ENCODE data around the gene VDAC1. TPM values are rescaled to one million over a fixed set of nuclear protein-coding genes. Genes with fewer than 3 reads are reported as not detected.

VDAC1 gene
- total and polyA plus RNA-seq, 10 of the 15 experiments (the other 5 are each of a cell fraction or from before 2014, with no cell fraction given) = 245 to 488 (median 349) TPM

GRCh38 chr5:133921979-133922378, 82.8 kb downstream of the VDAC1 start:
- H3K36me3 ChIP-seq (ENCODE audit: control insufficient read depth in 2 of 2, insufficient read depth in 2 of 2, low read length in 1 of 2) = no peaks in the 10 kb centered on the region
- no peak for DNase-seq (ENCODE audit: low read depth, low spot score)
- no peaks in the 10 kb centered on the region for H3K9me3 ChIP-seq (replicated peaks; ENCODE audit: control insufficient read depth, insufficient read depth, low read length)
- BruUV-seq (replicated peaks) = no TSS peak
- H3K4me2 ChIP-seq (ENCODE audit: control insufficient read depth, insufficient read depth) = no peak overlapping the region
- H4K20me1 ChIP-seq (ENCODE audit: control insufficient read depth, insufficient read depth) = no peaks in the 10 kb centered on the region
- no peak for ATAC-seq
- intact Hi-C loops (cut with micrococcal nuclease; ENCODE audit: unreplicated experiment) (no loop called here), in situ Hi-C loops (cut with MboI) (no loop called here)
- H3K27ac ChIP-seq (ENCODE audit: control insufficient read depth, insufficient read depth) = no peak overlapping the region
- no peak overlapping the region for H3K9ac ChIP-seq (ENCODE audit: control insufficient read depth, insufficient read depth, low read length)
- H3K4me3 ChIP-seq = no peak overlapping the region
- SMC1A ChIA-PET (ENCODE audit: uncharacterized antibody, unreplicated experiment) = interaction anchor here (0.7 to 0.8 kb wide), 2 partner anchors 109 to 112 kb away, joined by 3 read pairs; no protein-coding TSS in a partner anchor
- CTCF ChIA-PET = interaction anchor here (1.2 kb wide), 1 partner anchor 22 kb away, joined by 4 read pairs; no protein-coding TSS in a partner anchor
- no peak for FAIRE-seq
- no peak overlapping the region for H2AFZ ChIP-seq (ENCODE audit: control insufficient read depth, low read depth, low read length)
- H3K27me3 ChIP-seq (replicated peaks in 1 of 2; ENCODE audit: control insufficient read depth in 2 of 2, insufficient read depth in 2 of 2, low read length in 1 of 2) = no peaks in the 10 kb centered on the region
- H3K79me2 ChIP-seq (ENCODE audit: control insufficient read depth, insufficient read depth, low read length) = no peaks in the 10 kb centered on the region
- 53% methylated on average over 5 of the region's 5 CpGs for WGBS (ENCODE audit: insufficient coverage, insufficient replicate concordance, low lambda C conversion rate, missing lambda C conversion rate)
- no peak for TF ChIP-seq RBBP5 (conservative IDR thresholded peaks at IDR 0.05)
- no peak for TF ChIP-seq SMARCA5 (IDR thresholded peaks at IDR 0.05)
- H3K4me1 ChIP-seq (ENCODE audit: control insufficient read depth, insufficient read depth, low read length) = no peaks in the 10 kb centered on the region
- POLR2A ChIA-PET = no interaction called here
- RAD21 ChIA-PET (ENCODE audit: unreplicated experiment) = no interaction called here

Other genes starting within 250 kb of the VDAC1 start
- 39.9 and 49.0 TPM in 2 replicates for gene C5orf15, start 36.4 kb downstream of the VDAC1 start, total RNA-seq (2014; rRNA removed)
- gene C5orf15, start 36.4 kb downstream of the VDAC1 start, total RNA-seq (2014; rRNA removed; fragmentation: Illumina TruSeq; extraction: Trizol) = 44.0 and 45.3 TPM in 2 replicates
- gene C5orf15, start 36.4 kb downstream of the VDAC1 start, total RNA-seq (2021) = 21.7 and 24.1 TPM in 2 replicates
- 69.6 and 90.5 TPM in 2 replicates for gene C5orf15, start 36.4 kb downstream of the VDAC1 start, polyA plus RNA-seq (2011; rRNA removed)
- gene C5orf15, start 36.4 kb downstream of the VDAC1 start, polyA plus RNA-seq (2014; fragmentation: Illumina TruSeq; extraction: Trizol) = 57.6 and 71.1 TPM in 2 replicates
- gene C5orf15, start 36.4 kb downstream of the VDAC1 start, polyA plus RNA-seq (2014; fragmentation: Nextera tagmentation; extraction: Ambion mirVana) = 10 to 100 TPM; 36.3 to 42.2 TPM
- gene C5orf15, start 36.4 kb downstream of the VDAC1 start, polyA plus RNA-seq (2014; rRNA removed) = 42.0 and 48.0 TPM in 2 replicates
- 10 to 100 TPM; 62.3 to 63.8 TPM for gene C5orf15, start 36.4 kb downstream of the VDAC1 start, polyA plus RNA-seq (2016; fragmentation: Nextera tagmentation; extraction: Ambion mirVana)
- 19.6 and 21.6 TPM in 2 replicates for gene TCF7, start 109.7 kb upstream of the VDAC1 start, total RNA-seq (2014; rRNA removed)
- 23.3 and 24.0 TPM in 2 replicates for gene TCF7, start 109.7 kb upstream of the VDAC1 start, total RNA-seq (2014; rRNA removed; fragmentation: Illumina TruSeq; extraction: Trizol)
- gene TCF7, start 109.7 kb upstream of the VDAC1 start, total RNA-seq (2021) = 60.2 and 63.5 TPM in 2 replicates
- gene TCF7, start 109.7 kb upstream of the VDAC1 start, polyA plus RNA-seq (2011; rRNA removed) = 20.5 and 34.6 TPM in 2 replicates
- 44.1 and 59.3 TPM in 2 replicates for gene TCF7, start 109.7 kb upstream of the VDAC1 start, polyA plus RNA-seq (2014; fragmentation: Illumina TruSeq; extraction: Trizol)
- gene TCF7, start 109.7 kb upstream of the VDAC1 start, polyA plus RNA-seq (2014; fragmentation: Nextera tagmentation; extraction: Ambion mirVana) = 10 to 100 TPM in 1 of 2 experiments, 1 to 10 TPM in 1; 10.0 to 13.2 TPM
- gene TCF7, start 109.7 kb upstream of the VDAC1 start, polyA plus RNA-seq (2014; rRNA removed) = 29.0 and 37.6 TPM in 2 replicates
- 10 to 100 TPM; 22.7 to 23.2 TPM for gene TCF7, start 109.7 kb upstream of the VDAC1 start, polyA plus RNA-seq (2016; fragmentation: Nextera tagmentation; extraction: Ambion mirVana)
- 100 and 114 TPM in 2 replicates for gene SKP1, start 172.0 kb upstream of the VDAC1 start, total RNA-seq (2014; rRNA removed)
- 404 and 421 TPM in 2 replicates for gene SKP1, start 172.0 kb upstream of the VDAC1 start, total RNA-seq (2014; rRNA removed; fragmentation: Illumina TruSeq; extraction: Trizol)
- 202 and 204 TPM in 2 replicates for gene SKP1, start 172.0 kb upstream of the VDAC1 start, total RNA-seq (2021)
- gene SKP1, start 172.0 kb upstream of the VDAC1 start, polyA plus RNA-seq (2011; rRNA removed) = 351 and 383 TPM in 2 replicates
- 617 and 795 TPM in 2 replicates for gene SKP1, start 172.0 kb upstream of the VDAC1 start, polyA plus RNA-seq (2014; fragmentation: Illumina TruSeq; extraction: Trizol)
- 1,000 to 10,000 TPM; 1,587 to 1,686 TPM for gene SKP1, start 172.0 kb upstream of the VDAC1 start, polyA plus RNA-seq (2014; fragmentation: Nextera tagmentation; extraction: Ambion mirVana)
- 305 and 398 TPM in 2 replicates for gene SKP1, start 172.0 kb upstream of the VDAC1 start, polyA plus RNA-seq (2014; rRNA removed)
- gene SKP1, start 172.0 kb upstream of the VDAC1 start, polyA plus RNA-seq (2016; fragmentation: Nextera tagmentation; extraction: Ambion mirVana) = 100 to 1,000 TPM; 868 to 919 TPM
- gene PPP2CA, start 221.1 kb upstream of the VDAC1 start, total RNA-seq (2014; rRNA removed) = 88.9 and 112 TPM in 2 replicates
- gene PPP2CA, start 221.1 kb upstream of the VDAC1 start, total RNA-seq (2014; rRNA removed; fragmentation: Illumina TruSeq; extraction: Trizol) = 62.7 and 64.6 TPM in 2 replicates
- gene PPP2CA, start 221.1 kb upstream of the VDAC1 start, total RNA-seq (2021) = 155 and 165 TPM in 2 replicates
- 225 and 324 TPM in 2 replicates for gene PPP2CA, start 221.1 kb upstream of the VDAC1 start, polyA plus RNA-seq (2011; rRNA removed)
- gene PPP2CA, start 221.1 kb upstream of the VDAC1 start, polyA plus RNA-seq (2014; fragmentation: Illumina TruSeq; extraction: Trizol) = 83.8 and 85.3 TPM in 2 replicates
- gene PPP2CA, start 221.1 kb upstream of the VDAC1 start, polyA plus RNA-seq (2014; fragmentation: Nextera tagmentation; extraction: Ambion mirVana) = 10 to 100 TPM; 18.6 to 30.9 TPM
- 159 and 170 TPM in 2 replicates for gene PPP2CA, start 221.1 kb upstream of the VDAC1 start, polyA plus RNA-seq (2014; rRNA removed)
- gene PPP2CA, start 221.1 kb upstream of the VDAC1 start, polyA plus RNA-seq (2016; fragmentation: Nextera tagmentation; extraction: Ambion mirVana) = 100 to 1,000 TPM; 339 to 385 TPM